ENCODE measurements around the gene NF2.
"Not testable (repeated sequence)": the region's sequence is repeated elsewhere in the genome, so short reads cannot be mapped to it uniquely, and the experiment has no call there.

The NF2 gene

DNA sequence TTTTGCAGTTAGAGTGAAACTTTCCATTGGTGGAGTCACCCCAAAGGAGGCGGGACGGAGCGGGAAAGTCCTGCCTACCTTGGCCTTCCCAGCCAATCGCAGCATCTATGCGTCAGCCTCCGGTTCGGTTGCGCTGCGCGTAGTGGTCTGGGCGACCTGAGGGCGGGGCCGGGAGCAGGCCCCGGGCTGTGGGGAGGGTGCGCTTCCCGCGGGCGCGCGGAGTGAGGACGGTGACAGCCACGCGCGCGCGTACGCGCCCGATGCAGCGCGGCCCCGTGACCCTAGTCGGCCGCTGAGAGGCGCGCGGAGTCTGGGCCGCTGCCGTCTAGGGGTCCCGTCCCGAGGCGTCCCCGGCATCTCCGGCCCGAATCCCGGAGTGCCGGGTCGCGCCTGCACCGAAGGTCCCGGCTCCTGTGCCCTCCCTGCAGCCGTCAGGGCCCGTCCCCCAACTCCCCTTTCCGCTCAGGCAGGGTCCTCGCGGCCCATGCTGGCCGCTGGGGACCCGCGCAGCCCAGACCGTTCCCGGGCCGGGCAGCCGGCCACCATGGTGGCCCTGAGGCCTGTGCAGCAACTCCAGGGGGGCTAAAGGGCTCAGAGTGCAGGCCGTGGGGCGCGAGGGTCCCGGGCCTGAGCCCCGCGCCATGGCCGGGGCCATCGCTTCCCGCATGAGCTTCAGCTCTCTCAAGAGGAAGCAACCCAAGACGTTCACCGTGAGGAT lies at the start of gene NF2:
TSS of gene NF2 (plus strand) at position 276 of the 718 bp plus-strand sequence. CDS start at position 642, 366 bp downstream.
- DNase-seq = peak; percentile 98

DNA sequence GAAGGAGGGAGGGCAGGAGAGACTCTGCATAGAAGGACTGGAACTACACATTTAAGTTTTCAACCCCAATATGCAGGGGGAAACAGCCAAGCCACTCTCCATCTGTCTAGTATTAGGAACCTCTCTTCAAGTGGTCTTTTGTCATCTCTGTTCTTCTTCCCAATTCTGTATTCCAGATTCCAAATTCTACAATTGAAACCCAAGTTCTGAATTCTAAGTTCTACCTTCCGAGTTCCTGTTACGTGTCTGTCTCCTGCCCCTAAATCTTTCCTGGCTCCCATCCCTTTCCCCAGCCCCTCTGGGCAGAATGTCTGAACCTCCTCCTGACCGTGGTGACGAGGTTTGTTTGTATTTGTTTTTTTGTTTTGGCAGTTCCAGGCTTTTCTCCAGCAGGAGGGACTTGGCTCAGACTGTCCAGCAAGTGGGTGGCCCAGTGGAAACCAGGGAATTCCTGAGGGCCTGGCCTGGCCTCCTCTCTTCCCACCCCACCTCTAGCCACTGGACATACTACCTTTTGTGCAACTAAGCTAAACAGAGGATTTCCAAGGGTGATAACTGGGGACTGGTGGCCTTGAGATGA lies 48.3 kb upstream of the NF2 start:
- DNase-seq = no peak

DNA sequence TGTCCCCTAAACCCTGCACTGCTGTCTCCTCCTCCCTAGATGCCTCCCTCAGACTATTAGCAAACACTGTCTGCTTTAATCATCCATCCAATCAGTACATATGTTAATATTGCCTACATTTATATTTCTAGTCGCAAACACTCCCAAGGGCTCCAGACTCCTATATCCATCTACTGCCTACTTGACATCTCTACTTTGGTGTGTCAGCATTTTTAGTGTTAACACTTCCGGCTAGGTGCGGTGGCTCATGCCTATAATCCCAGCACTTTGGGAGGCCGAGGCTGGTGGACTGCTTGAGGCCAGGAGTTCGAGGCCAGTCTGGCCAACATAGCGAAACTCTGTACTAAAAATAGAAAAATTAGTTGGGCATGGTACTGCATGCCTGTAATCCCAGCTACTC lies 44.4 kb upstream of the NF2 start:
- no peak for DNase-seq

DNA sequence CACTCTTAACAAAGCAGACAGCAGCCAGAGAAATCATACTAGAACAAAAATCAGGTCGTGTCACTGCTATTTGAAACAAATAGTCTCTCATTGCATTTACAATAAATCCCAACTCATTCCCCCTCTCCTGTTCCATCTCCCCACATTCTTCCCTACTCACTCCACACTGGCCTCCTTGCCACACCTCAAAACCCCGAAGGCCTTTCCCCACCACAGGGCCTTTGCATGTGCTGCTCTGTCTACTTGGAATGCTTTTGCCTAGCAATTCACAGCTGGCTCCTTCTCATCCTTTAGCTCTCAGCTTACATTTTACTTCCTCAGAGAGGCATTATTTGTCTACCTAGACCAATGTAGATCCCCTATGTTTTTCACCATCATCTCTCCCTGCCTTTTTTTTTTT lies 43.6 kb upstream of the NF2 start:
- DNase-seq = no peak

DNA sequence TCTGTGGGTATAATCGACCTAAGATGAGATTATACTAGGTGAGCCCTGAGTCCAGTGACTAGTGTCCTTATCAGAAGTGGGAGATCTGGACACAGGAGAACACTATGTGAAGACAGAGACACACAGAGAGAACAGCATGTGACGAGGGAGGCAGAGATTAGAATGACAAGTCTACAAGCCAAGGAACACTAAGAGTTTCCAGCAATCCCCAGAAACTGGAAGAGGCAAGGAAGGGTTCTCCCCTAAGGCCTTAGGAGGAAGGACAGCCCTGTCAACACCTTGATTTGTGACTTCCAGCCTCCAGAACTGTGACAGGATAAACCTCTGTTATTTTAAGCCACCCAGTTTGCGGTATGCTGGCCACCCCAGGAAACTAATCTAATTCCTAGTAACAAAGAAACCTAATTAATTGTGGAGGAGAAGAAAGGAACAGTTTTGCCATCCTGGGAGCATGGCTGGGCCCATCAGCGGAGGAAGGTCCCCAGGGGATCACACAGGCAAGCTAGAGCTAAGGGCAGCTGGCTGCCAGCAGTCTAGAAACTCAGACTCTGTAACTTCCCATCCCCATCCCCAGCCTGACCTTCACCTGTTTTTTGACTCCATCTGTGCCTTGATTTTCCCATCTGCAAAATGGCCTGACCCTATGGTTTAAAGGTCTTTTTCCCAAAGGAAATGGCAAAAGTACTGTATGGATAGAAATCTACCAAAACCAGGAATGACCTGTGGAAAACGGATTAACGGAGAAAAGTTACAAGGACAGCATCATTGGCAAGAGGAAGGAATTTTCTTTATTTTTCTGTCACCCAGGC lies 39.6 kb upstream of the NF2 start:
- DNase-seq = no peak

DNA sequence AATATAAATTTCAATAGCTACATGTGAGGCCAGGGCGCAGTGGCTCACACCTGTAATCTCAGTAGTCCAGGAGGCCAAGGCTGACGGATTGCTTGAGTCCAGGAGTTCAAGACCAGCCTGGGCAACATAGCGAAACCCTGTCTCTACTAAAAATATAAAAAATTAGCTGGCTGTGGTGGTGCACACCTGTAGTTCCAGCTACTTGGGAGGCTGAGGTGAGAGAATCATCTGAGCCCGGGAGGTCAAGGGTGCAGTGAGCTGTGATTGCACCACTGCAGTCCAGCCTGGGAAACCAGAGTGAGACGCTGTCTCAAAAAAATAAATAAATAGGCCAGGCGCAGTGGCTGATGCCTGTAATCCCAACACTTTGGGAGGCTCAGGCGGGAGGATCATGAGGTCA lies 36.9 kb upstream of the NF2 start:
- DNase-seq = not testable (repeated sequence)

DNA sequence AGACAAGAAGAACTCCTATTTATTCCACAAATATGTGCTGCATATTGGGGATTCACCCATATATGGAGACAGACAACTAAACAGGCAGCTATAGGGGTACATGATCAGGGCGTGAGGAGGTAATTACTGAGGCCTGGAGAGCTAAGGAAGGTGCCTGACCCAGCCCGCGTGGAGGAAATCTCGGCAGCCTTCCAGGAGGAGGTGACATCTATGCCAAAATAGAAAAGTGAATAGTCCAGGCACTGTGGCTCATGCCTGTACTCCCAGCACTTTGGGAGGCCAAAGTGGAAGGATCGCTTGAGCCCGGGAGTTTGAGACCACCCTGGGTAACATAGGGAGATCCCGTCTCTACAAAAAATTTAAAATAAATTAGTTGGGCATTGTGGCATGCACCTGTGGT lies 36.1 kb upstream of the NF2 start:
- DNase-seq = no peak

DNA sequence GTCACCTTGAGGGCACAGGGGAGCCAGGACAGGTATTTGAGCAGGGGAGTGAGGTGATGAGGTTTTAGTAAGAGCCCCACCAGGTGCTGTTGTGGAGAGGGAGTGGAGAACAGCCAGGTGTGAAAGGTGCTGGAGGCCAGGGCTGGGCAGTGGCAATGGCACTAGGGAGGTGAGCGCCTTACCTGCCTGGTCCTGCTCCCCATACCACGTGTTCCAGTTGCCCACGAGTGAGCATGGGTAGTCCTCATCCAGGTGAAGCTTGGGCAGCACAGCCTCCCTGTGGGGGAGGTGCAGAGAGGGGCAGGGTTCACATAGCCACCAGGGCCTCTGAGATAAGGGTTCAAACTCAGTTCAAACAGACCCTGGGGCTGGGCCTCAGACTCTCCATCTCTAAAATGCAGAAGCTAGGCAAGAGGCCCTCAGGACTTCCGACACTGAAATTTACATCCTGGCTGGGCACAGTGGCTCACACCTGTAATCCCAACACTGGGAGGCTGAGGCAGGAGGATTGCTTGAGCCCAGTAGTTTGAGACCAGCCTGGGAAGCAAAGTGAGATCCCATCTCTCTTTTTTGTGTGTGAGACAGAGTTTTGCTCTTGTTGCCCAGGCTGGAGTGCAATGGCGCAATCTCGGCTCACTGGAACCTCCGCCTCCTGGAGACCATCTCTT lies 34.3 kb upstream of the NF2 start:
- DNase-seq = no peak

DNA sequence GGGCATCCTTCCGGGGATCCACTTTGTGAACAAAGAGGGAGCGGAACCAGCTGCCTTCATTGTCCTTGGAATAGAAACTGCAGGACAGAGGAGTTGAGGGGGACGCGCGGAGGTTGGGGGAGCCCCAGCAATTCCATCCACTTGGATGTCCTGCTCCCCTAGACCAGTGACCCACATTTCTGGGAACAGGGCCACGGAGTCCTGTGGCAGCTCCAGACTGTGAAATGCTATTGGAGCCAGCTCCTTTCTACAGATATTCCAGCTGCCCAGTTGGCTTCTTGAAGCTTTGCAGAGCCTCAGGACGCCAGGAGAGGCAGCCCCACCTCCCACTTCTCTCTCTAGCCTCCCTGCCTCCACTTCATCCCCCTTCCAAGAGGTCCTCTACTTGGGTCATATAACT lies 33.0 kb upstream of the NF2 start:
- no peak for DNase-seq

DNA sequence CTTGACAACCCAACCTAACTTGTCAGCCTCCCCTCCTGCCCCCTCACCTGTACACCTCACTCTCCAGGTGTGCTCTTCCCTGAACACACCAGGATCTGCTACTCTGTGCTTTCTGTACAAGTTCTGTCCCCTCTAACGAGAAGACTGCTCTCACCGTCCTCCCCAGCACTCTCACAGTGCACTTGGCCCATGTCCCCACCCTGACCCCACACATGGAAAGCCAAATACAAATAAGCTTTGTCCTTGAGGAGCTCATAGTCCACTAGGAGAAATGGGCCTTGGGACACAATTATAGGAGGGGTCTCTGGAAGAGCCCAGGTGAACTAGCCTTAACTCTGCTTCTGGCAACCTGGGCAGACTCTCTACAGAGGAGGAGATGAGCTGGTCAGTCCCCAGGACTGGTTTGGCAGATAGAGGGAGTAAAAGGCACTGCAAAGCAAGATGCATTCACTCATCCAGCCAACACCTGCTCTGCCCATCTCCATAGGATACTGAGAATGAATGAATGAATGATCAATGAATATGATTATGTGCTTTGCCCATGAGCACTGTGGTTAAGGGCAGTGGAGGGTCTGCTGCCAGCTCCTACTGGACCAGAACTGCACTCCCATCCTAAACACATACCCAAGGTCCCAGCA lies 32.4 kb upstream of the NF2 start:
- DNase-seq = no peak

DNA sequence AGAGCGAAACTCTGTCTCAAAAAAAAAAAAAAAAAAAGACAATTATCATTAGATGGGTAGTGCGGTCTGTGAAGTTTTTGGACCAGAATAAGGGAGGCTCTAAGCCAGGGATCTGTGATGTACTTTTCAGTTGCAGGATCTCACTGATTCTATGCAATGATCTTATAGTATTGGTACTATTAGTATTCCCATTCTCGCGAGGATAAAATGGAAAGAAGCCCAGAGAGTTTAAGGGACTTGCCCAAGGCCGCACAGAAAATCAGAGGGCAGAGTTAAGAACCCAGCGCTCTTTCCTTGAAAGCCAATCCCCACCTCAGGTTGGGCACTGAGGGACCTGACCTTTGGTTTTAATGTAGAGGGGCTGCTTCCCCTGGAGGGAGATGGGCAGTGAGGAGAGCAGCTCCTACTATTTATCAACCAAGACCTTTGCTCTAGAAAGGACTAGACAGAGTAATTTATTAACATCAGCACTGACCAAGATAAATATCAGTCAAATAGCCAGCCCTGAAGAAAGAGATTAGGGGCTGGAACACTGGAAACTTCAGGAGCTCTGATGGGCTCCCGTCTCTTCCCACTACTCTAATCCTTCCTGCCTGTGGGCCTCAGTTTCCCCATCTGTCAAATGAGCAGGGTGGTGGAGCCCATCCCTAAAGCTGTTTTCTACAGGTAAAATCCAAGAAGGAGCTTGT lies 28.5 kb upstream of the NF2 start:
- no peak for DNase-seq

DNA sequence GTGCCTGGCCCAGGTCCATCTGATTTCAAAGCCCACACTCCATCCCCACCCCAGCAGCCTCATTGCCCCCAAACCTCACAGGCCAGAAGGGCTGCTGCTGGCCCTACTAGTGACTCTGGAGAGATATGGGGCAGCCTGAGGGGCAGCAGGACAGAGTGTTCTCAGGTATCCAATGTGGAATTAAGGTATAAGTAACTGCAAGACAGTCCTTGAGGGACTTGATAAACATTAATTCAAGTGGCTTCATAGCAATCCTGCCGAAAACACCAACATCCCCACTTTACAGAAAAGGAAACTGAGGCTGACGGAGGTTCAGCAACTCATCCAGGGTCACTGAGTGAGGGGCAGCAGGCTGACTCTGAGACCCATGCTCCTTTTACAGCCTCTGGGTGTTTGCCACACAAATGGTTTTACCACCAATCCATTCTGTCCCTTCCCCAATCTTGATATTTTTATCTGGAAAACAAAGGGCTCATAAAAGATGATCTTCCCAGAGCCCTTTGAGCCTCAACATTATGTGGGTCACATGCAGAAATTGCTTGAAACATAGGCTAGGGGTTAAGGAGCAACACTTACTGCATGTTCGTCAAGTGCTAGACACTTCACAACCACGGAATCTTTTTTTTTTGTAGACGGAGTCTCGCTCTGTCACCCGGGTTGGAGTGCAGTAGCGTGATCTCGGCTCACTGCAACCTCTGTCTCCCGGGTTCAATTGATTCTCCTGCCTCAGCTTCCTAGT lies 24.8 kb upstream of the NF2 start:
- DNase-seq = no peak

DNA sequence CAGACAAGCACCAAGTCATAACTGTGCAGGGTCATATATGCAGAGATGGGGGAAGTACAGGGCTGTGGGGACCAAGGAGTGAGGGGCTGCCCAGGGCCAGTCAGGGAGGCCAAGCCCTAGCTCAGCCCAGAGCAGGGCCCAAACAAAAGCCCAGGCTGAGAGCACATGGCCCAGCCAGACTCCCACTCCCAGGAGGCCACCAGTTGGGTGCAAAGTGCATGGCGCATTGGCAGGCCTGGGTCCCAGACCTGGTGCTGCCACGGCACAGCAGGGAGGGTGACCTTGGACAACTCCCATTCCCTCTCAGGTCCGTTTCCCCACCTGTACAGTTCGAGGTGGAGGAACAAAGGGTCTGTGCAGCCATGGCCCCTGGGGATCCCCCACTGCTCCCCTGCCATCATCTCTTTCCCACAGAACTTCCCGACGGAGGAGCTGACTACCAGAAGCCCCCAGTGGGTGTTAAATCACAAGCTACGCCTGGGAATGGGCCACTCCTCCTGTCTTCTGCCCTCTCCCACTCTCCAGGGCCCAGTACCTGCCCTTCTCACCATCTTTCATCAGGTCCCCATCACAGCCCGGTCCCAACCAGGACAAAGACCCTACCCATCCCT lies 23.1 kb upstream of the NF2 start:
- DNase-seq = no peak

DNA sequence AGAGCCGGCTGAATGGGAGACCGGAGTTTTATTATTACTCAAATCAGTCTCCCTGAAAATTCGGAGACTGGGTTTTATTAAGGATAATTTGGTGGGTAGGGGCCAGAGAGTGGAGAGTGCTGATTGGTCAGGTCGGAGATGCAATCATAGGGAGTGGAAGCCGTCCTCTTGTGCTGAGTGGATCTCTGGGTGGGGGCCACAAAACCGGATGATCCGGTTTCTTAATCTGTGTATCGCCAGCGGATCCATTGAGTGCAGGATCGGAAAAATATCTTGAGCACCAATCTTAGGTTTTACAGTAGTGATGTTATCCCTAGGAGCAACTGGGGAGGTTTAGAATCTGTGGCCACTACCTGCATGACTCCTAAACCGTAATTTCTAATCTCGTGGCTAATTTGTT lies 21.6 kb upstream of the NF2 start:
- DNase-seq = no peak

DNA sequence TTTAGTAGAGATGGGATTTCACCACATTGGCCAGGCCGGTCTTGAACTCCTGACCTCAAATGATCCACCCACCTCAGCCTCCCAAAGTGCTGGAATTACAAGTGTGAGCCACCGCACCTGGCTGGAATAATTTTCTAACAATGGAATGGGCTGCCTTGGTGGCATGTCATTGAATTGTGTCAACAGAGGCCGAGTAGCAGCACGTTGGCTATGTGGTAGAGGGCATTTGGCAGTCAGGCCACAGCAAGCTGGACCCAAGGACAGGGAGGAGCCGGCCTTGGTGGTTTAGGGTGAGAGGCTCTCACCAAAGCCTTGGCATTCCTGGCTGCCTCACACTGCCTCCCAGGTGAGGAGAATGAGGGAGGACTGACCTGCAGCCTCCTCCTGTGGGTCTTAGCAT lies 18.5 kb upstream of the NF2 start:
- no peak for DNase-seq

DNA sequence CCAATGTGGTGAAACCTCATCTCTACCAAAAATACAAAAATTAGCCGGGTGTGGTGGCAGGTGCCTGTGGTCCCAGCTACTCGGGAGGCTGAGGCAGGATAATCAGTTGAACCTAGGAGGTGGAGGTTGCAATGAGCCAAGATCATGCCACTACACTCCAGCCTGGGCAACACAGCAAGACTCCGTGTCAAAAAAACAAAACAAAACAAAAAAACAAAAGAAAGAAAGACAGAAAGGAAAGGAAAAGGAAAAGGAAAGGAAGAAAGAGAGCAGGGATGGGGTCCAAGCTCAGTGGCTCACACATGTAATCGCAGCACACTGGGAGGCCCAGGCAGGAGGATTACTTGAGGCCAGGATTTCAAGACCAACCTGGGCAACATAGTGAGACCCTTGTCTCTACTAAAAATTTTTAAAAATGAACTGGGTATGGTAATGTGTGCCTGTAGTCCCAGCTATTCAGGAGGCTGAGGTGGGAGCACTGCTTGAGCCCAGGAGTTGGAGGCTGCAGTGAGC lies 17.2 kb upstream of the NF2 start:
- DNase-seq = not testable (repeated sequence)

DNA sequence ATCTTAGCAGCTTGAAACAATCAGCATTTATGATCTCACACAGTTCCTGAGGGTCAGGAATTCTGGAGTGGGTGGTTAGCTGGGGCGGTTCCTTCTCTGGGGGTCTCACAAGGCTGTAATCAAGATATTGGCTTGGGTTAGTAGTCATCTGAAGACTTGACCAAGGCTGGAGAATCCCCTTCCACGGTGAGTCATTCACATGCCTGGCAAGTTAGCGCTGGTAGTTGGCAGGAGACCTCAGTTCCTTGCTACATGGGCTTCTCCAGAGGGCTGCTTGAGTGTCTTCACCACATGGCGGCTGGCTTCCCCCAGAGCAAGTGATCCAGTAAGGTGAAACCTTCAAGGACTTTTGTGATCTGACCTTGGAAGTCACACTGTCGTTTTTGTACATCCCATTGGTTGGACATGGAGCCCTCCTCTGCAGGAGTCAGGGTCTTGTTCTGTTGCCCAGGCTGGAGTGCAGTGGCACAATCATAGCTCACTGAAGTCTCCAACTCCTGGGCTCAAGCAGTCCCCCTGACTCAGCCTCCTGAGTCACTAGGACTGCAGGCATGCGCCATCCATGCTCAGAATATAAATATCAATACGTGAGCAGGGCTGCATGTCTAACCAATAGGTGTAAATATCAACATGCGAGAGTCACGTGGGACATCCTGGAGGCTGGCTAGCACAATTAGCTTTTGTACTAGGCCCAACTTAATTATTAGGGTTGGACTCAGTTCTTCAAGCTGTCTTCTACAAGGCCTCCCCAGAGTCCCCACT lies 15.3 kb upstream of the NF2 start:
- no peak for DNase-seq

DNA sequence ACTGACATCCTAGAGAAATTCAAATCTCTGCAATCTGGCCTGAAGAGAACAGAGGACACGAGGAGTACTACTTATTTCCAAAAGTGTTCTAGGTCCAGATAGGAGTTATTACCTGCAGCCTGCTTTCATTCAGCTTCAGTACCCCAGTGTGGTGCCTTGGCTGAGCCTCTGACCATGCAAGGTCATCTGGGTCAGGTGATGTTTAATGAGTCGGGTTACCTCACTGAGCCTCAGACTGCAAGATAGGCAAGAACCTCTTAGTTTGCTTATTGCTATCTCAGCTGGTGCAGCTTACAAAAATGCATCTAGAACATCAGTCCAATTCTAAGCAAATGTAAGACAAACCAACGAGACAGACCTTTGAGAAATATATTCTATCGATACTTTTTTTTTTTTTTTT lies 9.5 kb upstream of the NF2 start:
- DNase-seq = no peak

DNA sequence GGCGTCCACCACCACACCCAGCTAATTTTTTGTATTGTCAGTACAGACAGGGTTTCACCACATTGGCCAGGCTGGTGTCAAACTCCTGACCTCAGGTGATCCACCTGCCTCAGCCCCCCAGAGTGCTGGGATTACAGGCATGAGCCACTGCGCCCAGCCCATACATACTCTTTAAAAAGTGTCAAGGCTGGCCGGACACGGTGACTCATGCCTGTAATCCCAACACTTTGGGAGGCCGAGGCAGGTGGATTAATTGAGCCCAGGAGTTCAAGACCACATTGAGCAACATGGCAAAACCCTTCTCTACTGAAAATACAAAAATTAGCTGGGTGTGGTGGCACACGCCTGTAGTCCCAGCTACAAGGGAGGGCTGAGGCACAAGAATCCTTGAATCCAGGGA lies 9.0 kb upstream of the NF2 start:
- DNase-seq = not testable (repeated sequence)

DNA sequence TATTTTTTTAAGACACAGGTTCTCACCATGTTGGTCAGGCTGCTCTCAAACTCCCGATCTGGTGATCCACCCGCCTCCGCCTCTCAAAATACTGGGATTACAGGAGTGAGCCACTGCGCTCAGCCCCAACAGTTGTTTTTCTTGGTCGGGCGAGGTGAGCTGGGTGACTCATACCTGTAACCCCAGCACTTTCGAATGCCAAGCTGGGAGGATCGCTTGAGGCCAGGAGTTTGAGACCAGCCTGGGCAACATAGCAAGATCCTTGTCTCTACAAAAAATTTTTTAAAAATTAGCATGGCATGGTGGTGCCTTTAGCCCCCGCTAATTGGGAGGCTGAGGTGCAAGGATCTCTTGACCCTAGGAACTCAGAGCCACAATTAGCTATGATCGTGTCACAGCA lies 7.0 kb upstream of the NF2 start:
- no peak for DNase-seq
